IMR-90 (cell line): ENCODE data around the gene HMCN1. TPM values are rescaled to one million over a fixed set of nuclear protein-coding genes. Genes with fewer than 3 reads are reported as not detected.

Experiments
- ATAC-seq: fragments of 200-7000 bp; cut with Tn5 transposase; 2 replicates; pipeline ENCODE4 v1.9.1; 2020; ENCODE audit warnings: low read depth, mild to moderate bottlenecking, moderate library complexity
- BruUV-seq: library from RNA; stranded (reverse); fragments of 400-500 nt; replicated peaks from 2 replicates; lab custom pipeline; 2021; lab: Mats Ljungman, UMichigan
- CTCF ChIA-PET: fragments of 300-600 bp; formaldehyde crosslinking; extraction: SDS; loops from one replicate; lab custom pipeline; 2021; ENCODE audit warnings: antibody characterized with exemption; lab: Yijun Ruan, JAX
- POLR2A ChIA-PET: fragments of 300-600 bp; sonication (Branson Sonifier 250); formaldehyde crosslinking; loops from one replicate; lab custom pipeline; 2022; ENCODE audit warnings: antibody characterized with exemption; ENCODE audit not compliant: unreplicated experiment; lab: Charles Lee
- DNase-seq: peaks from one replicate; pipeline ENCODE4 v3.0.0; 2013
- H2AFZ ChIP-seq: replicated peaks from 2 replicates; pipeline ENCODE3; 2013; ENCODE audit warnings: low read length, mild to moderate bottlenecking; ENCODE audit not compliant: poor library complexity
- H2AK5ac ChIP-seq: 2 replicates; pipeline ENCODE4 v1.6.1; 2013; ENCODE audit warnings: low read depth, low read length, inconsistent platforms
- H2AK9ac ChIP-seq: replicated peaks from 2 replicates; pipeline ENCODE3; 2013; ENCODE audit warnings: mild to moderate bottlenecking, low read depth, low read length, moderate library complexity; ENCODE audit not compliant: poor library complexity
- H2BK120ac ChIP-seq: 2 replicates; pipeline ENCODE4 v1.6.1; 2013; ENCODE audit warnings: low read depth, low read length, inconsistent platforms
- H2BK15ac ChIP-seq: 3 replicates; pipeline ENCODE4 v1.6.1; 2013; ENCODE audit warnings: low read depth, low read length, inconsistent platforms
- H2BK20ac ChIP-seq: 2 replicates; pipeline ENCODE4 v1.6.1; 2013; ENCODE audit warnings: low read depth, mild to moderate bottlenecking, inconsistent platforms, low read length, moderate library complexity
- H2BK5ac ChIP-seq: 2 replicates; pipeline ENCODE4 v1.6.1; 2013; ENCODE audit warnings: mild to moderate bottlenecking, low read depth, low read length, inconsistent platforms; ENCODE audit not compliant: poor library complexity, severe bottlenecking
- H3K14ac ChIP-seq: replicated peaks from 2 replicates; pipeline ENCODE4 v1.6.1; 2013; ENCODE audit warnings: low read depth, low read length, inconsistent platforms
- H3K18ac ChIP-seq: 2 replicates; pipeline ENCODE4 v1.6.1; 2013; ENCODE audit warnings: low read depth, low read length, control low read depth
- H3K23ac ChIP-seq: 2 replicates; pipeline ENCODE4 v1.6.1; 2013; ENCODE audit warnings: low read depth, low read length, inconsistent platforms
- H3K27ac ChIP-seq: 2 replicates; pipeline ENCODE4 v1.5.1; 2013; ENCODE audit warnings: mild to moderate bottlenecking, control low read depth, low read length; ENCODE audit not compliant: insufficient read depth
- H3K27me3 ChIP-seq: 2 replicates; pipeline ENCODE4 v1.6.1; 2013; ENCODE audit warnings: low read length; ENCODE audit not compliant: control insufficient read depth, insufficient read depth
- H3K36me3 ChIP-seq: 2 replicates; pipeline ENCODE4 v1.6.1; 2013; ENCODE audit warnings: low read length, mixed read lengths; ENCODE audit not compliant: control insufficient read depth, insufficient read depth
- H3K4ac ChIP-seq: 2 replicates; pipeline ENCODE4 v1.6.1; 2013; ENCODE audit warnings: low read depth, low read length, inconsistent platforms
- H3K4me1 ChIP-seq: 2 replicates; pipeline ENCODE4 v1.6.1; 2013; ENCODE audit warnings: low read length, mixed read lengths; ENCODE audit not compliant: control insufficient read depth, insufficient read depth
- H3K4me2 ChIP-seq: 2 replicates; pipeline ENCODE4 v1.6.1; 2013; ENCODE audit warnings: low read depth, mild to moderate bottlenecking, control low read depth, low read length, moderate library complexity
- H3K4me3 ChIP-seq: 2 replicates; pipeline ENCODE4 v1.5.1; 2013; ENCODE audit warnings: low read depth, mild to moderate bottlenecking, control low read depth, low read length, moderate library complexity; ENCODE audit not compliant: insufficient read depth
- H3K56ac ChIP-seq: 2 replicates; pipeline ENCODE4 v1.6.1; 2013; ENCODE audit warnings: low read length, inconsistent platforms; ENCODE audit not compliant: insufficient read depth; ENCODE audit errors: extremely low read depth
- H3K79me1 ChIP-seq, 2 experiments: 2 replicates each; pipeline ENCODE4 v1.6.1; 2013; ENCODE audit warnings: low read length in 2 of 2, inconsistent platforms in 1 of 2, low read depth in 1 of 2
- H3K9ac ChIP-seq: 2 replicates; pipeline ENCODE4 v1.6.1; 2013; ENCODE audit warnings: low read depth, low read length, control low read depth
- H3K9me1 ChIP-seq: 2 replicates; pipeline ENCODE4 v1.6.1; 2013; ENCODE audit warnings: low read length, inconsistent platforms; ENCODE audit not compliant: insufficient read depth
- H3K9me3 ChIP-seq: 2 replicates; pipeline ENCODE4 v1.6.1; 2013; ENCODE audit warnings: low read length; ENCODE audit not compliant: control insufficient read depth, insufficient read depth
- H4K20me1 ChIP-seq: 2 replicates; pipeline ENCODE4 v1.6.1; 2013; ENCODE audit warnings: low read length, inconsistent platforms; ENCODE audit not compliant: insufficient read depth
- H4K5ac ChIP-seq: 2 replicates; pipeline ENCODE4 v1.6.1; 2013; ENCODE audit warnings: mild to moderate bottlenecking, low read depth, low read length, control low read depth
- H4K8ac ChIP-seq, 2 experiments: 2 replicates each; pipeline ENCODE4 v1.6.1; 2013; ENCODE audit warnings: low read depth in 2 of 2, low read length in 2 of 2, control low read depth in 1 of 2, inconsistent platforms in 1 of 2
- H4K91ac ChIP-seq: 2 replicates; pipeline ENCODE4 v1.6.1; 2013; ENCODE audit warnings: low read depth, low read length, inconsistent platforms; ENCODE audit not compliant: insufficient read depth
- CEBPB ChIP-seq: IDR thresholded peaks from 2 replicates; pipeline ENCODE4 v1.6.1; 2012; ENCODE audit warnings: low read depth, low read length, improper control_type of control experiment
- CHD1 ChIP-seq: IDR thresholded peaks from 2 replicates; pipeline ENCODE4 v1.6.1; 2012; ENCODE audit warnings: low read depth, low read length, improper control_type of control experiment
- CTCF ChIP-seq: conservative IDR thresholded peaks from 2 replicates; pipeline ENCODE4 v1.5.1; 2012; ENCODE audit warnings: mild to moderate bottlenecking, low read depth, low read length, improper control_type of control experiment
- ELK1 ChIP-seq: fragments of 150-350 bp; IDR thresholded peaks from 2 replicates; pipeline ENCODE4 v1.6.1; 2016; ENCODE audit warnings: low read depth, mild to moderate bottlenecking, low read length, moderate library complexity, borderline replicate concordance
- NFE2L2 ChIP-seq: fragments of 150-350 bp; IDR thresholded peaks from 2 replicates; pipeline ENCODE4 v1.6.1; 2016; ENCODE audit warnings: low read depth, mild to moderate bottlenecking, low read length
- RAD21 ChIP-seq: IDR thresholded peaks from 2 replicates; pipeline ENCODE4 v1.6.1; 2012; ENCODE audit warnings: low read length, improper control_type of control experiment
- RCOR1 ChIP-seq: IDR thresholded peaks from 2 replicates; pipeline ENCODE4 v1.6.1; 2012; ENCODE audit warnings: mild to moderate bottlenecking, low read length, improper control_type of control experiment; ENCODE audit not compliant: insufficient replicate concordance
- SMC3 ChIP-seq: fragments of 150-350 bp; IDR thresholded peaks from 2 replicates; pipeline ENCODE4 v1.6.1; 2016; ENCODE audit warnings: low read depth, mild to moderate bottlenecking, antibody characterized with exemption, low read length, moderate library complexity
- WGBS, 2 experiments: methylation state at CpG; one replicate each; pipeline versions ENCODE4 v1.1.5 to v1.1.7; 2013; ENCODE audit warnings: missing lambda C conversion rate in 2 of 2; ENCODE audit not compliant: insufficient read length in 1 of 2; ENCODE audit errors: extremely low coverage in 2 of 2; 5-methylcytosine and 5-hydroxymethylcytosine counted together
- dilution Hi-C: fragments of 300-500 bp; cut with HindIII; formaldehyde crosslinking; loops from one replicate; pipeline ENCODE4 v1.14.3; 2018; ENCODE audit warnings: low sequenced_read_pairs; ENCODE audit not compliant: unreplicated experiment
- in situ Hi-C: fragments of 300-500 bp; cut with MboI; formaldehyde crosslinking; loops from 3 replicates; pipeline ENCODE4 v1.14.3; 2019; ENCODE audit warnings: low sequenced_read_pairs, inconsistent platforms, mixed read lengths
- intact Hi-C: fragments of 100-400 bp; cut with micrococcal nuclease; formaldehyde crosslinking; loops from 2 replicates; pipeline ENCODE4 v1.10.0; 2022
- polyA plus RNA-seq, 3 experiments: library from polyadenylated mRNA; depleted of rRNA; stranded (reverse); fragments of >200 nt; gene quantifications; 2 replicates each; pipeline ENCODE4 v1.2.3, GENCODE V29; 2012; ENCODE audit warnings: low replicate concordance in 1 of 3
- total RNA-seq: library from RNA; depleted of rRNA; stranded (reverse); fragments of >200 nt; gene quantifications from 2 replicates; pipeline ENCODE4 v1.2.3, GENCODE V29; 2012

Gene HMCN1
- total and polyA plus RNA-seq, 2 of the 4 experiments (the other 2 are of a cell fraction) = 6.1 to 11.7 TPM

GRCh38 chr1:185745165-185745564, 11.0 kb downstream of the HMCN1 start:
- Histone ChIP-seq H4K20me1 (no peaks in the 10 kb centered on the region), H3K36me3 (no peaks in the 10 kb centered on the region), H3K9ac (no peak overlapping the region), H2BK15ac (no peak overlapping the region), H3K79me1 (no peaks in the 10 kb centered on the region), H3K23ac (no peak overlapping the region), H3K18ac (no peak overlapping the region), H2AK9ac (no peak overlapping the region), H2BK120ac (no peak overlapping the region), H3K14ac (no peak overlapping the region), H3K9me1 (no peaks in the 10 kb centered on the region), H3K4ac (no peak overlapping the region), H4K91ac (no peak overlapping the region), H2AFZ (no peak overlapping the region), H2BK20ac (no peak overlapping the region), H2AK5ac (no peak overlapping the region), H3K4me2 (no peak overlapping the region), H3K9me3 (peaks cover 5% of the 10 kb centered on the region), H3K27me3 (no peaks in the 10 kb centered on the region), H3K56ac (no peak overlapping the region), H3K4me1 (no peaks in the 10 kb centered on the region), H4K8ac (no peak overlapping the region), H4K5ac (no peak overlapping the region), H3K27ac (no peak overlapping the region), H2BK5ac (no peak overlapping the region), H3K4me3 (no peak overlapping the region)
- intact Hi-C loops (no loop called here), in situ Hi-C loops (no loop called here), dilution Hi-C loops (no loop called here)
- ATAC-seq (peak; percentile 53), DNase-seq (peak; percentile 47)
- TF ChIP-seq CEBPB = no peak
- no peak for TF ChIP-seq RCOR1
- no peak for TF ChIP-seq RAD21
- TF ChIP-seq CTCF = no peak
- no peak for TF ChIP-seq SMC3
- TF ChIP-seq NFE2L2 = no peak
- no peak for TF ChIP-seq ELK1
- TF ChIP-seq CHD1 = no peak
- POLR2A ChIA-PET = no interaction called here
- CTCF ChIA-PET = no interaction called here
- BruUV-seq = no TSS peak
- WGBS, 2 experiments = no CpG with 5 or more reads among the region's 4 CpGs
